ENCODE measurements around the gene TMEM9. TPM values are rescaled to one million over a fixed set of nuclear protein-coding genes. Genes with fewer than 3 reads are reported as not detected.

TMEM9 gene
- total RNA-seq, 1 experiment from 2014 or later = 50.2 TPM

DNA sequence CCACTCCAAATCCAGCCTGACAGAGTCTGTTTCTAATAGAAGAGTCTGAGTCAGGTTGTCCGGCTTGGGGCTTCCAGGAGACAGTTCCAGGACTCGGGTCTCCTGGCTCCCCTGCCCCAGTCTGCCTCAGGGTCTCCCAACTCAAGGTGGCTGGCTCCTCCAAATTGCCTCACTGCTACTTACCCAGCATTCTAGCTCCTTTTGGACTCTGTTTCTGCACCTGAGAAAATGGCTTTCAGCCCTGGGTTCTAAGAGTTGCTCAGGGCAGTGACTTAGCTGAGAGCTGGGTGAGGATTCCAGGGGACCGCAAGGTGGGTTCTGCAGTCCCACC, 30.8 kb upstream of the TMEM9 start:
- intact Hi-C loops (cut with micrococcal nuclease; ENCODE audit: unreplicated experiment) (no loop called here), in situ Hi-C loops (cut with HindIII; ENCODE audit: low pct_unique_long_range_greater_than_20kb, low sequenced_read_pairs) (no loop called here)
- Histone ChIP-seq H3K27ac (ENCODE audit: low read length) (no peak overlapping the region), H3K9me3 (ENCODE audit: control insufficient read depth, insufficient read depth, low read depth, low read length) (no peaks in the 10 kb centered on the region), H3K4me3 (ENCODE audit: low read depth in 2 of 2, low read length in 2 of 2) (no peak overlapping the region), H3K27me3 (ENCODE audit: control insufficient read depth, insufficient read depth, low read length) (peaks cover 14% of the 10 kb centered on the region), H3K36me3 (ENCODE audit: control insufficient read depth, insufficient read depth, low read length) (no peaks in the 10 kb centered on the region), H3K4me1 (ENCODE audit: control insufficient read depth, insufficient read depth, low read length) (no peaks in the 10 kb centered on the region)
- POLR2A ChIA-PET = no interaction called here
- DNase-seq (ENCODE audit: low read depth, low spot score) (no peak), ATAC-seq (no peak)
- BruUV-seq (replicated peaks) = no TSS peak
- CTCF ChIA-PET = no interaction called here
- TF ChIP-seq, protein P1, sequence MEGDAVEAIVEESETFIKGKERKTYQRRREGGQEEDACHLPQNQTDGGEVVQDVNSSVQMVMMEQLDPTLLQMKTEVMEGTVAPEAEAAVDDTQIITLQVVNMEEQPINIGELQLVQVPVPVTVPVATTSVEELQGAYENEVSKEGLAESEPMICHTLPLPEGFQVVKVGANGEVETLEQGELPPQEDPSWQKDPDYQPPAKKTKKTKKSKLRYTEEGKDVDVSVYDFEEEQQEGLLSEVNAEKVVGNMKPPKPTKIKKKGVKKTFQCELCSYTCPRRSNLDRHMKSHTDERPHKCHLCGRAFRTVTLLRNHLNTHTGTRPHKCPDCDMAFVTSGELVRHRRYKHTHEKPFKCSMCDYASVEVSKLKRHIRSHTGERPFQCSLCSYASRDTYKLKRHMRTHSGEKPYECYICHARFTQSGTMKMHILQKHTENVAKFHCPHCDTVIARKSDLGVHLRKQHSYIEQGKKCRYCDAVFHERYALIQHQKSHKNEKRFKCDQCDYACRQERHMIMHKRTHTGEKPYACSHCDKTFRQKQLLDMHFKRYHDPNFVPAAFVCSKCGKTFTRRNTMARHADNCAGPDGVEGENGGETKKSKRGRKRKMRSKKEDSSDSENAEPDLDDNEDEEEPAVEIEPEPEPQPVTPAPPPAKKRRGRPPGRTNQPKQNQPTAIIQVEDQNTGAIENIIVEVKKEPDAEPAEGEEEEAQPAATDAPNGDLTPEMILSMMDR (IDR thresholded peaks at IDR 0.05) = no peak
- TF ChIP-seq TCF7L2 (IDR thresholded peaks at IDR 0.05; ENCODE audit: low read depth, low read length) = no peak
- no peak for TF ChIP-seq SIN3A (IDR thresholded peaks at IDR 0.05; ENCODE audit: borderline replicate concordance, insufficient read depth, low read depth, low read length)
- TF ChIP-seq, protein P2, sequence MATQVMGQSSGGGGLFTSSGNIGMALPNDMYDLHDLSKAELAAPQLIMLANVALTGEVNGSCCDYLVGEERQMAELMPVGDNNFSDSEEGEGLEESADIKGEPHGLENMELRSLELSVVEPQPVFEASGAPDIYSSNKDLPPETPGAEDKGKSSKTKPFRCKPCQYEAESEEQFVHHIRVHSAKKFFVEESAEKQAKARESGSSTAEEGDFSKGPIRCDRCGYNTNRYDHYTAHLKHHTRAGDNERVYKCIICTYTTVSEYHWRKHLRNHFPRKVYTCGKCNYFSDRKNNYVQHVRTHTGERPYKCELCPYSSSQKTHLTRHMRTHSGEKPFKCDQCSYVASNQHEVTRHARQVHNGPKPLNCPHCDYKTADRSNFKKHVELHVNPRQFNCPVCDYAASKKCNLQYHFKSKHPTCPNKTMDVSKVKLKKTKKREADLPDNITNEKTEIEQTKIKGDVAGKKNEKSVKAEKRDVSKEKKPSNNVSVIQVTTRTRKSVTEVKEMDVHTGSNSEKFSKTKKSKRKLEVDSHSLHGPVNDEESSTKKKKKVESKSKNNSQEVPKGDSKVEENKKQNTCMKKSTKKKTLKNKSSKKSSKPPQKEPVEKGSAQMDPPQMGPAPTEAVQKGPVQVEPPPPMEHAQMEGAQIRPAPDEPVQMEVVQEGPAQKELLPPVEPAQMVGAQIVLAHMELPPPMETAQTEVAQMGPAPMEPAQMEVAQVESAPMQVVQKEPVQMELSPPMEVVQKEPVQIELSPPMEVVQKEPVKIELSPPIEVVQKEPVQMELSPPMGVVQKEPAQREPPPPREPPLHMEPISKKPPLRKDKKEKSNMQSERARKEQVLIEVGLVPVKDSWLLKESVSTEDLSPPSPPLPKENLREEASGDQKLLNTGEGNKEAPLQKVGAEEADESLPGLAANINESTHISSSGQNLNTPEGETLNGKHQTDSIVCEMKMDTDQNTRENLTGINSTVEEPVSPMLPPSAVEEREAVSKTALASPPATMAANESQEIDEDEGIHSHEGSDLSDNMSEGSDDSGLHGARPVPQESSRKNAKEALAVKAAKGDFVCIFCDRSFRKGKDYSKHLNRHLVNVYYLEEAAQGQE (IDR thresholded peaks at IDR 0.05; ENCODE audit: insufficient read depth in 1 of 2, low read depth in 2 of 2, low read length in 1 of 2) = no peak
- no peak for TF ChIP-seq POLR2AphosphoS5 (IDR thresholded peaks at IDR 0.05; ENCODE audit: low read depth, low read length)

DNA sequence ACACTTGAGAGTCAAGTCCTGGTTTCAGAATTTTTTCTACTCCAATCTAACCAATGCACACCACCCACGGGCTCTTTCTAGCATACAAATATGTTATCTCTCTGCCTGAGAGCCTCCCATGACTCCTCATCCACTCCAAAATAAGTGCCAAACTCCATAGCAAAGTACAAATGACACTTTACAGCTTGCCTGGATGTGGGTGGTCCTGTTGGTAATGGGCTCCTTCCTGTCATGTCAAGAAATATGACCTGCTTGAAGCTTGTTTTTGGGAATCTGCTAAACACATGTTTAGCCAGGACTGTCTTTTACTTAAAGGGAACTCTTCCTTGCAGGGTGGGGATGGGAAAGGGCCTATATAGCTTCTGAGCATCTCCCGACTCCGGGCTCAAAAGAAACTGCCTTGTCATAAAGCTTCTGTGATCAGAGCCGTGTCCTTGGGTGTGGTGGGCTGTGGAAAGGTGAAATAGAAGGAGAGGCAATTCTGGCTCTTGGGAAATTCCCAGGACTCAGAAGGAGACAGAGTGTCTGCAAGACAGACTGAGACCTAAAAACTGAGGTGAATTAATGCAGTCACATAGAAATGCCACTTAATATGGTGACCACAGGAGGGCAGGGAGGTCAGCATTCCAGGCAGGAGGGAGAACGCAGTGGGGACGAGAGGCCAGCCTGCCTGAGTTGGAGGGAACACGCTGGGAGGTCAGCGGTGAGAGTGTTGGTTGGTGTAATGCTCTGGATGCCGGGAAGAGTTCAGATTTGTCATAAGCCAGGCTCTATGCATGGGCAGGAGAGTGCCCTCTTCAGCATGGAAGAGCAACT, 30.2 kb upstream of the TMEM9 start:
- ATAC-seq = peak; percentile 95
- POLR2A ChIA-PET = no interaction called here
- intact Hi-C loops (cut with micrococcal nuclease; ENCODE audit: unreplicated experiment) = no loop called here

More for the DNA sequence above, 30.2 kb upstream of the TMEM9 start:
- Histone ChIP-seq H3K9me3 (ENCODE audit: control insufficient read depth, insufficient read depth, low read depth, low read length) (no peaks in the 10 kb centered on the region), H3K27ac (ENCODE audit: low read length) (no peak overlapping the region), H3K4me1 (ENCODE audit: control insufficient read depth, insufficient read depth, low read length) (no peaks in the 10 kb centered on the region), H3K4me3 (ENCODE audit: low read depth in 2 of 2, low read length in 2 of 2) (no peak overlapping the region), H3K36me3 (ENCODE audit: control insufficient read depth, insufficient read depth, low read length) (no peaks in the 10 kb centered on the region), H3K27me3 (ENCODE audit: control insufficient read depth, insufficient read depth, low read length) (peaks cover 16% of the 10 kb centered on the region)
- TF ChIP-seq, protein P1 (IDR thresholded peaks at IDR 0.05) = peak; percentile 76
- no peak for TF ChIP-seq TCF7L2 (IDR thresholded peaks at IDR 0.05; ENCODE audit: low read depth, low read length)
- TF ChIP-seq, protein P2 (IDR thresholded peaks at IDR 0.05; ENCODE audit: insufficient read depth in 1 of 2, low read depth in 2 of 2, low read length in 1 of 2) = no peak
- no peak for TF ChIP-seq POLR2AphosphoS5 (IDR thresholded peaks at IDR 0.05; ENCODE audit: low read depth, low read length)
- no peak for TF ChIP-seq SIN3A (IDR thresholded peaks at IDR 0.05; ENCODE audit: borderline replicate concordance, insufficient read depth, low read depth, low read length)
- DNase-seq (ENCODE audit: low read depth, low spot score) = no peak
- no TSS peak for BruUV-seq (replicated peaks)
- CTCF ChIA-PET = no interaction called here
- in situ Hi-C loops (cut with HindIII; ENCODE audit: low pct_unique_long_range_greater_than_20kb, low sequenced_read_pairs) = no loop called here
